DOHH2 (cell line): ENCODE results near the gene LAMA4.

Experiments used
- H3F3A ChIP-seq: fragments of 200-600 bp; sonication (generic), shearing (Covaris generic); 2 replicates; pipeline ENCODE4 v1.6.0; 2016; ENCODE audit warnings: antibody characterized with exemption, mild to moderate bottlenecking; ENCODE audit not compliant: control insufficient read depth, insufficient read depth
- H3K27ac ChIP-seq: fragments of 200-600 bp; sonication (generic); 2 replicates; pipeline ENCODE4 v1.5.1; 2014; ENCODE audit warnings: low read depth, mild to moderate bottlenecking, low read length, moderate library complexity
- H3K27me3 ChIP-seq: fragments of 200-600 bp; sonication (generic); 2 replicates; pipeline ENCODE4 v1.6.1; 2014; ENCODE audit warnings: mild to moderate bottlenecking, low read length, mixed read lengths; ENCODE audit not compliant: control insufficient read depth
- H3K36me3 ChIP-seq: fragments of 200-600 bp; sonication (generic); 2 replicates; pipeline ENCODE4 v1.6.1; 2014; ENCODE audit warnings: mild to moderate bottlenecking, low read length, moderate library complexity, mixed read lengths; ENCODE audit not compliant: control insufficient read depth
- H3K4me1 ChIP-seq: fragments of 200-600 bp; sonication (generic); 2 replicates; pipeline ENCODE4 v1.6.1; 2014; ENCODE audit warnings: mild to moderate bottlenecking, low read length, mixed read lengths; ENCODE audit not compliant: control insufficient read depth
- H3K4me2 ChIP-seq: fragments of 200-600 bp; sonication (generic); 2 replicates; pipeline ENCODE4 v1.6.0; 2014; ENCODE audit warnings: mild to moderate bottlenecking, low read length, moderate library complexity
- H3K4me3 ChIP-seq: fragments of 200-600 bp; sonication (generic); 2 replicates; pipeline ENCODE4 v1.5.1; 2014; ENCODE audit warnings: mild to moderate bottlenecking, low read length, mixed read lengths
- H3K79me2 ChIP-seq: fragments of 200-600 bp; sonication (generic); 2 replicates; pipeline ENCODE4 v1.6.1; 2014; ENCODE audit warnings: mild to moderate bottlenecking, low read length, mixed read lengths; ENCODE audit not compliant: control insufficient read depth
- H3K9me2 ChIP-seq: fragments of 200-600 bp; sonication (generic); replicated peaks from 2 replicates; pipeline ENCODE4 v1.6.1; 2014; ENCODE audit warnings: mild to moderate bottlenecking, low read length, mixed read lengths; ENCODE audit not compliant: control insufficient read depth
- H3K9me3 ChIP-seq: fragments of 200-600 bp; sonication (generic); 2 replicates; pipeline ENCODE4 v1.6.1; 2014; ENCODE audit warnings: antibody characterized with exemption, low read length, mixed read lengths; ENCODE audit not compliant: control insufficient read depth, insufficient read depth
- H4K20me1 ChIP-seq: fragments of 200-600 bp; sonication (generic); 2 replicates; pipeline ENCODE4 v1.6.0; 2014; ENCODE audit warnings: low read depth, mild to moderate bottlenecking, antibody characterized with exemption, low read length, moderate library complexity; ENCODE audit not compliant: control insufficient read depth, insufficient read depth
- EZH2phosphoT487 ChIP-seq: fragments of 200-600 bp; sonication (generic); IDR thresholded peaks from 2 replicates; pipeline ENCODE4 v1.6.1; 2017; ENCODE audit warnings: borderline replicate concordance, mild to moderate bottlenecking, antibody characterized with exemption, low read length, moderate library complexity, mixed read lengths
- TF ChIP-seq, protein P1 (sequence below): fragments of 200-600 bp; sonication (generic); IDR thresholded peaks from one replicate; pipeline ENCODE4 v1.5.1; 2014; ENCODE audit warnings: antibody characterized with exemption, mild to moderate bottlenecking, low read depth, low read length; ENCODE audit not compliant: poor library complexity, severe bottlenecking

The LAMA4 gene

GRCh38 chr6:112207131-112207530 is 47.2 kb downstream of the LAMA4 start:
- TF ChIP-seq EZH2phosphoT487 = no peak
- TF ChIP-seq, protein P1, sequence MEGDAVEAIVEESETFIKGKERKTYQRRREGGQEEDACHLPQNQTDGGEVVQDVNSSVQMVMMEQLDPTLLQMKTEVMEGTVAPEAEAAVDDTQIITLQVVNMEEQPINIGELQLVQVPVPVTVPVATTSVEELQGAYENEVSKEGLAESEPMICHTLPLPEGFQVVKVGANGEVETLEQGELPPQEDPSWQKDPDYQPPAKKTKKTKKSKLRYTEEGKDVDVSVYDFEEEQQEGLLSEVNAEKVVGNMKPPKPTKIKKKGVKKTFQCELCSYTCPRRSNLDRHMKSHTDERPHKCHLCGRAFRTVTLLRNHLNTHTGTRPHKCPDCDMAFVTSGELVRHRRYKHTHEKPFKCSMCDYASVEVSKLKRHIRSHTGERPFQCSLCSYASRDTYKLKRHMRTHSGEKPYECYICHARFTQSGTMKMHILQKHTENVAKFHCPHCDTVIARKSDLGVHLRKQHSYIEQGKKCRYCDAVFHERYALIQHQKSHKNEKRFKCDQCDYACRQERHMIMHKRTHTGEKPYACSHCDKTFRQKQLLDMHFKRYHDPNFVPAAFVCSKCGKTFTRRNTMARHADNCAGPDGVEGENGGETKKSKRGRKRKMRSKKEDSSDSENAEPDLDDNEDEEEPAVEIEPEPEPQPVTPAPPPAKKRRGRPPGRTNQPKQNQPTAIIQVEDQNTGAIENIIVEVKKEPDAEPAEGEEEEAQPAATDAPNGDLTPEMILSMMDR = no peak
- no peak overlapping the region for H3K27ac ChIP-seq
- H3K4me3 ChIP-seq = no peak overlapping the region
- no peak overlapping the region for H3K4me2 ChIP-seq
- H3K36me3 ChIP-seq = no peaks in the 10 kb centered on the region
- H3K79me2 ChIP-seq = no peaks in the 10 kb centered on the region
- H3K9me3 ChIP-seq = no peaks in the 10 kb centered on the region
- H3F3A ChIP-seq = no peaks in the 10 kb centered on the region
- H3K27me3 ChIP-seq = no peaks in the 10 kb centered on the region
- no peaks in the 10 kb centered on the region for H3K9me2 ChIP-seq
- H4K20me1 ChIP-seq = no peaks in the 10 kb centered on the region
- H3K4me1 ChIP-seq = no peaks in the 10 kb centered on the region

DNA sequence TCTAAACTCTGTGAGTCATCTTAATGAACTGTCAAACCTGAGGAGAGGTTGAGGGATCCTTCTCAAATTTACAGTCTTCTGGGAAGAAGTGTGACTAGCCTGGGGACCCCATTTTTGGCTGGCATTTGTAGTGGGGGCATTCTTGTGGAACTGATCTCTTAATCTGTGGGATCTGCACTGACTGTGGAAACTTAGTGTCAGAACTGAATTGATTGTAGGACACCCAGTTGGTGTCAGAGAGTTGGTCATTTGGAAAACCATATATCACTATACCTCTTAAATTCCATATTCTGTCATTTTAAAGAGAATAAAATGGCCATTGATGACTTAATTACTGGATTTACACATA is 48.3 kb downstream of the LAMA4 start:
- H3K36me3 ChIP-seq = no peaks in the 10 kb centered on the region
- H3K9me3 ChIP-seq = no peaks in the 10 kb centered on the region
- no peaks in the 10 kb centered on the region for H3F3A ChIP-seq
- no peaks in the 10 kb centered on the region for H3K9me2 ChIP-seq
- no peak overlapping the region for H3K4me2 ChIP-seq
- H4K20me1 ChIP-seq = no peaks in the 10 kb centered on the region
- no peaks in the 10 kb centered on the region for H3K4me1 ChIP-seq
- no peak for TF ChIP-seq EZH2phosphoT487
- TF ChIP-seq, protein P1 = no peak
- H3K27me3 ChIP-seq = no peaks in the 10 kb centered on the region
- H3K27ac ChIP-seq = no peak overlapping the region
- H3K4me3 ChIP-seq = no peak overlapping the region
- no peaks in the 10 kb centered on the region for H3K79me2 ChIP-seq

- Histone ChIP-seq H3K9me2 (no peaks in the 10 kb centered on the region), H3K27ac (no peak overlapping the region), H3K79me2 (no peaks in the 10 kb centered on the region), H3F3A (no peaks in the 10 kb centered on the region), H3K4me3 (no peak overlapping the region), H3K9me3 (no peaks in the 10 kb centered on the region), H3K36me3 (no peaks in the 10 kb centered on the region), H3K4me1 (no peaks in the 10 kb centered on the region), H3K4me2 (no peak overlapping the region), H4K20me1 (no peaks in the 10 kb centered on the region), H3K27me3 (no peaks in the 10 kb centered on the region)
- no peak for TF ChIP-seq EZH2phosphoT487
- TF ChIP-seq, protein P1 = no peak
These were observed 48.8 kb downstream of the LAMA4 start for GRCh38 chr6:112205427-112206109.

DNA sequence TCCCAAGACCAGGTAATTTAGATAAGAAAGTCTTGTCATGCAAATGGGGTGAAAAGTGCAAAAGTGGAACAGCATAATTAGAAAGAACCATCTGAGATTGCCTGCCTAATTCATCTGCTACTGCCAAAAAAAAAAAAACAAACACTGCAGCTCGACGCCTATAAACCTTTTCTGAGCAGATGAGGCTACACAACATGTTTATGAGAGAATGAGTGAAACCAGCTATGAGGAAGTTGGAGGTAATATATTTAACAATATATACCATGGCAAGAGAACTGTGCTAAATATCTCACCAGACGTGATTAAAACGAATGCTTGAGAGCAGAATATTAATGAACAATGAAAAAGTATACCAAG is 50.0 kb downstream of the LAMA4 start:
- H3K4me2 ChIP-seq = no peak overlapping the region
- H3K4me3 ChIP-seq = no peak overlapping the region
- no peak overlapping the region for H3K27ac ChIP-seq
- no peaks in the 10 kb centered on the region for H3K9me2 ChIP-seq
- H4K20me1 ChIP-seq = no peaks in the 10 kb centered on the region
- no peaks in the 10 kb centered on the region for H3K27me3 ChIP-seq
- no peaks in the 10 kb centered on the region for H3K36me3 ChIP-seq
- no peaks in the 10 kb centered on the region for H3F3A ChIP-seq
- H3K4me1 ChIP-seq = no peaks in the 10 kb centered on the region
- no peak for TF ChIP-seq EZH2phosphoT487
- TF ChIP-seq, protein P1 = no peak
- H3K79me2 ChIP-seq = no peaks in the 10 kb centered on the region
- H3K9me3 ChIP-seq = no peaks in the 10 kb centered on the region
